GM12878 (cell line): Measurements from ENCODE around the gene CACNA2D3. TPM values are rescaled to one million over a fixed set of nuclear protein-coding genes. Genes with fewer than 3 reads are reported as not detected.

Experiments used
- ATAC-seq: fragments of 200-7000 bp; cut with Tn5 transposase; 3 replicates; pipeline ENCODE4 v1.9.1; 2020; ENCODE audit warnings: mild to moderate bottlenecking, moderate library complexity
- BruUV-seq: library from RNA; stranded (reverse); fragments of 400-500 nt; replicated peaks from 2 replicates; lab custom pipeline; 2021; lab: Mats Ljungman, UMichigan
- CTCF ChIA-PET: fragments of 300-600 bp; sonication (Branson Sonifier 250); formaldehyde crosslinking; extraction: SDS; loops from one replicate; lab custom pipeline; 2021; ENCODE audit warnings: inconsistent platforms; lab: Yijun Ruan, JAX
- POLR2A ChIA-PET: fragments of 350-600 bp; formaldehyde crosslinking; extraction: SDS; loops from one replicate; lab custom pipeline; 2021; ENCODE audit warnings: inconsistent platforms; lab: Charles Lee
- RAD21 ChIA-PET: fragments of 300-600 bp; sonication (Branson Sonifier 250); formaldehyde crosslinking; loops from one replicate; lab custom pipeline; 2023; ENCODE audit warnings: antibody characterized with exemption; ENCODE audit not compliant: unreplicated experiment; lab: Charles Lee
- SMC1A ChIA-PET: fragments of 300-600 bp; sonication (Branson Sonifier 250); formaldehyde crosslinking; loops from one replicate; lab custom pipeline; 2023; ENCODE audit not compliant: unreplicated experiment, uncharacterized antibody; lab: Charles Lee
- DNase-seq: peaks from one replicate; pipeline ENCODE4 v3.0.0-alpha.2; 2011; ENCODE audit warnings: low read depth, low spot score
- FAIRE-seq: peaks from 3 replicates; lab custom pipeline; 2011; peaks lifted over from hg19 to GRCh38; lab: Jason Lieb, UNC
- H2AFZ ChIP-seq: 2 replicates; pipeline ENCODE4 v1.6.0; 2011; ENCODE audit warnings: low read depth, low read length, control low read depth; ENCODE audit not compliant: control insufficient read depth
- H3K27ac ChIP-seq: 2 replicates; pipeline ENCODE4 v1.5.1; 2011; ENCODE audit warnings: control low read depth; ENCODE audit not compliant: control insufficient read depth, insufficient read depth
- H3K27me3 ChIP-seq, 2 experiments: replicated peaks in 1 of 2; 2 replicates each; pipeline versions ENCODE4 v1.6.0 to v1.6.1; 2011; ENCODE audit warnings: low read length in 1 of 2; ENCODE audit not compliant: control insufficient read depth in 2 of 2, insufficient read depth in 2 of 2
- H3K36me3 ChIP-seq, 2 experiments: 2 replicates each; pipeline ENCODE4 v1.5.1; 2011; ENCODE audit warnings: low read length in 1 of 2; ENCODE audit not compliant: control insufficient read depth in 2 of 2, insufficient read depth in 2 of 2
- H3K4me1 ChIP-seq: 2 replicates; pipeline ENCODE4 v1.6.1; 2011; ENCODE audit warnings: mild to moderate bottlenecking, low read length, moderate library complexity, mixed read lengths; ENCODE audit not compliant: control insufficient read depth, insufficient read depth
- H3K4me2 ChIP-seq: 2 replicates; pipeline ENCODE4 v1.6.0; 2011; ENCODE audit warnings: control low read depth; ENCODE audit not compliant: control insufficient read depth, insufficient read depth
- H3K4me3 ChIP-seq: fragments of 200-600 bp; sonication (generic); 2 replicates; pipeline ENCODE4 v1.5.1; 2016
- H3K79me2 ChIP-seq: 2 replicates; pipeline ENCODE4 v1.6.0; 2011; ENCODE audit warnings: low read length; ENCODE audit not compliant: control insufficient read depth, insufficient read depth
- H3K9ac ChIP-seq: 2 replicates; pipeline ENCODE4 v1.8.0; 2011; ENCODE audit warnings: low read length, control low read depth, mixed read lengths; ENCODE audit not compliant: control insufficient read depth, insufficient read depth
- H3K9me3 ChIP-seq: replicated peaks from 3 replicates; pipeline ENCODE4 v1.5.1; 2011; ENCODE audit warnings: mild to moderate bottlenecking, low read length; ENCODE audit not compliant: control insufficient read depth, insufficient read depth
- H4K20me1 ChIP-seq: 2 replicates; pipeline ENCODE4 v1.6.0; 2011; ENCODE audit not compliant: control insufficient read depth, insufficient read depth
- CBX5 ChIP-seq: sonication (generic); IDR thresholded peaks from 2 replicates; pipeline ENCODE4 v1.6.1; 2016; ENCODE audit warnings: low read depth, moderate library complexity, mild to moderate bottlenecking, inconsistent platforms
- CHD1 ChIP-seq: IDR thresholded peaks from 2 replicates; pipeline ENCODE4 v1.6.1; 2012; ENCODE audit warnings: low read depth, low read length, improper control_type of control experiment
- HCFC1 ChIP-seq: fragments of 150-350 bp; IDR thresholded peaks from 2 replicates; pipeline ENCODE4 v1.6.1; 2014; ENCODE audit warnings: low read length
- HDAC6 ChIP-seq: fragments of 200-600 bp; sonication (generic); IDR thresholded peaks from one replicate; pipeline ENCODE4 v1.8.0; 2017; ENCODE audit warnings: antibody characterized with exemption; ENCODE audit not compliant: unreplicated experiment
- IKZF1 ChIP-seq: fragments of 450-650 bp; conservative IDR thresholded peaks from 2 replicates; pipeline ENCODE4 v1.6.1; 2017; ENCODE audit warnings: antibody characterized with exemption, mild to moderate bottlenecking
- IRF5 ChIP-seq: fragments of 450-650 bp; IDR thresholded peaks from 2 replicates; pipeline ENCODE4 v1.6.1; 2017; ENCODE audit warnings: borderline replicate concordance
- NR2F1 ChIP-seq: fragments of 450-650 bp; conservative IDR thresholded peaks from 2 replicates; pipeline ENCODE4 v1.6.1; 2017; ENCODE audit warnings: mild to moderate bottlenecking
- PML ChIP-seq: IDR thresholded peaks from 2 replicates; pipeline ENCODE4 v1.6.1; 2012; ENCODE audit warnings: low read length, inconsistent platforms
- SRF ChIP-seq, 2 experiments: IDR thresholded peaks; 2 replicates each; pipeline ENCODE4 v1.6.1; 2011; ENCODE audit warnings: low read depth in 2 of 2, low read length in 2 of 2, mild to moderate bottlenecking in 1 of 2, moderate library complexity in 1 of 2
- SUZ12 ChIP-seq: fragments of 200-600 bp; sonication (generic); IDR thresholded peaks from one replicate; pipeline ENCODE4 v1.6.1; 2018; ENCODE audit warnings: antibody characterized with exemption, mild to moderate bottlenecking; ENCODE audit not compliant: unreplicated experiment
- TCF12 ChIP-seq: IDR thresholded peaks from 2 replicates; pipeline ENCODE4 v1.6.1; 2011; ENCODE audit warnings: low read depth, mild to moderate bottlenecking, low read length
- TCF3 ChIP-seq: IDR thresholded peaks from 2 replicates; pipeline ENCODE4 v1.6.1; 2012; ENCODE audit warnings: low read depth, mild to moderate bottlenecking, low read length, borderline replicate concordance; ENCODE audit not compliant: insufficient read depth
- YBX1 ChIP-seq: fragments of 450-650 bp; IDR thresholded peaks from 2 replicates; pipeline ENCODE4 v1.6.1; 2016; ENCODE audit warnings: antibody characterized with exemption
- ZBED1 ChIP-seq: IDR thresholded peaks from 2 replicates; pipeline ENCODE4 v1.6.1; 2016; ENCODE audit warnings: borderline replicate concordance
- ZNF217 ChIP-seq: fragments of 450-650 bp; IDR thresholded peaks from 2 replicates; pipeline ENCODE4 v1.6.1; 2017; ENCODE audit warnings: antibody characterized with exemption, mild to moderate bottlenecking
- ZNF384 ChIP-seq: IDR thresholded peaks from 2 replicates; pipeline ENCODE4 v1.6.1; 2012; ENCODE audit warnings: low read depth, mild to moderate bottlenecking, low read length, improper control_type of control experiment, borderline replicate concordance
- WGBS: methylation state at CpG from one replicate; pipeline ENCODE4 v1.1.6; 2016; ENCODE audit warnings: low lambda C conversion rate; ENCODE audit not compliant: insufficient replicate concordance, insufficient coverage; ENCODE audit errors: missing lambda C conversion rate; 5-methylcytosine and 5-hydroxymethylcytosine counted together
- in situ Hi-C: fragments of 300-500 bp; cut with MboI; formaldehyde crosslinking; loops from 9 replicates; pipeline ENCODE4 v1.14.3; 2018; ENCODE audit warnings: mixed read lengths
- intact Hi-C: fragments of 100-400 bp; cut with micrococcal nuclease; formaldehyde crosslinking; loops from one replicate; pipeline ENCODE4 v1.14.2; 2022; ENCODE audit not compliant: unreplicated experiment
- polyA plus RNA-seq, 11 experiments: library from polyadenylated mRNA; depleted of rRNA in 4 of 11; unstranded in 6 of 11; stranded (reverse) in 5 of 11; fragments of >200 nt; fragmentation: Nextera tagmentation in 4 of 11; fragmentation: Illumina TruSeq in 1 of 11; extraction: Ambion mirVana in 4 of 11; extraction: Trizol in 1 of 11; gene quantifications; 1 replicate in 1 of 11; 2 replicates in 10 of 11; pipeline versions ENCODE4 v1.2.1 to v1.2.3, GENCODE V29; 2011 to 2016; ENCODE audit warnings: inconsistent platforms in 2 of 11, missing spikeins in 2 of 11, low read depth in 1 of 11
- total RNA-seq, 4 experiments: library from RNA; depleted of rRNA in 3 of 4; stranded (reverse); fragments of >200 nt in 3 of 4; fragmentation: Illumina TruSeq in 1 of 4; extraction: Trizol in 1 of 4; gene quantifications; 2 replicates each; pipeline versions ENCODE4 v1.2.1 to v1.2.3, GENCODE V29; 2013 to 2021

CACNA2D3 gene
- total and polyA plus RNA-seq, 10 of the 15 experiments (the other 5 are each of a cell fraction or from before 2014, with no cell fraction given) = not detected

DNA sequence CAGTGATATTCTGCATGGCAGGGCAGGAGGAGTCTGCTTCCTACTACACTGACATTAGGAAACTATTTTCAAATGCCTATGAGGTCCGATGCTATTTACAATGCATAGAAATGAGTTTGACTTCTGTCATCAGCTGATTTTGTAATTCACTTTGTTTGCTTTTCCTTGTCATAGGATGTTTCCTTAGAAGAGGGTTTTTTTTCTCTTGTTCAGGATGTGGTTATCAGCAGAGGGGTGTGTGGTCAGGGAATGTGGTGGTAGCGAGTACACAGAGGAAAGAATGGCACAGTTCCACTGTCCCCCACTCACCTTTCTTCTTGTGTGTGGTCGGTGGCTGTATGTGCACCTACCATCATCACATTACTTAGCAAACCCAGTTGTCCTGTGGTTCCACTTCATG, 574.0 kb downstream of the CACNA2D3 start:
- no peaks in the 10 kb centered on the region for H3K36me3 ChIP-seq
- H3K27ac ChIP-seq = no peak overlapping the region
- in situ Hi-C loops = no loop called here
- intact Hi-C loops = no loop called here
- no TSS peak for BruUV-seq
- no peaks in the 10 kb centered on the region for H3K4me1 ChIP-seq
- no peaks in the 10 kb centered on the region for H3K9me3 ChIP-seq
- no peak overlapping the region for H3K9ac ChIP-seq
- no peak overlapping the region for H2AFZ ChIP-seq
- no peaks in the 10 kb centered on the region for H4K20me1 ChIP-seq
- no peak overlapping the region for H3K4me2 ChIP-seq
- FAIRE-seq (no peak), DNase-seq (no peak), ATAC-seq (no peak)
- ChIA-PET SMC1A (no interaction called here), CTCF (no interaction called here), POLR2A (no interaction called here), RAD21 (no interaction called here)
- H3K4me3 ChIP-seq = no peak overlapping the region
- no peaks in the 10 kb centered on the region; a peak in 1 of 4 replicates for H3K27me3 ChIP-seq
- no peak for TF ChIP-seq SUZ12
- H3K79me2 ChIP-seq = no peaks in the 10 kb centered on the region
- 8% methylated on average over 3 of the region's 3 CpGs for WGBS

- no peak for DNase-seq
- no peak overlapping the region for H3K27ac ChIP-seq
- H3K4me2 ChIP-seq = no peak overlapping the region
- intact Hi-C loops = no loop called here
- H3K79me2 ChIP-seq = no peaks in the 10 kb centered on the region
- no peaks in the 10 kb centered on the region for H3K4me1 ChIP-seq
- H2AFZ ChIP-seq = no peak overlapping the region
- RAD21 ChIA-PET = no interaction called here
- H3K36me3 ChIP-seq = no peaks in the 10 kb centered on the region
- TF ChIP-seq SRF (IDR thresholded peaks at IDR 0.05; ENCODE audit: low read depth in 2 of 2, low read length in 2 of 2) (no peak), CBX5 (no peak), IRF5 (no peak), IKZF1 (no peak), CHD1 (no peak), ZNF384 (no peak), YBX1 (no peak), TCF3 (no peak), NR2F1 (no peak), TCF12 (no peak), HCFC1 (no peak), PML (no peak), ZBED1 (no peak), ZNF217 (no peak), HDAC6 (no peak)
- TF ChIP-seq, all 136 proteins: peak for 0
- Histone ChIP-seq H3K9ac (no peak overlapping the region), H3K27me3 (no peaks in the 10 kb centered on the region; a peak in 1 of 4 replicates), H3K9me3 (no peaks in the 10 kb centered on the region), H4K20me1 (no peaks in the 10 kb centered on the region), H3K4me3 (no peak overlapping the region)
- ChIA-PET SMC1A (no interaction called here), CTCF (no interaction called here), POLR2A (no interaction called here)
- in situ Hi-C loops = no loop called here
- no TSS peak for BruUV-seq
- no peak for ATAC-seq
- WGBS = 0% methylated on average over 1 of the region's 1 CpG
- no peak for FAIRE-seq
Measured at GRCh38 chr3:54698054-54698453, 575.7 kb downstream of the CACNA2D3 start.
